ENCODE measurements around the gene SEMA6B.
A peak's percentile ranks its signal among the peaks of the same experiment; 100 is the strongest.
"Not testable (repeated sequence)": the region's sequence is repeated elsewhere in the genome, so short reads cannot be mapped to it uniquely, and the experiment has no call there.

SEMA6B gene

GRCh38 chr19:4543842-4544647 is 15.4 kb downstream of the SEMA6B start:
- no peak for DNase-seq

DNA sequence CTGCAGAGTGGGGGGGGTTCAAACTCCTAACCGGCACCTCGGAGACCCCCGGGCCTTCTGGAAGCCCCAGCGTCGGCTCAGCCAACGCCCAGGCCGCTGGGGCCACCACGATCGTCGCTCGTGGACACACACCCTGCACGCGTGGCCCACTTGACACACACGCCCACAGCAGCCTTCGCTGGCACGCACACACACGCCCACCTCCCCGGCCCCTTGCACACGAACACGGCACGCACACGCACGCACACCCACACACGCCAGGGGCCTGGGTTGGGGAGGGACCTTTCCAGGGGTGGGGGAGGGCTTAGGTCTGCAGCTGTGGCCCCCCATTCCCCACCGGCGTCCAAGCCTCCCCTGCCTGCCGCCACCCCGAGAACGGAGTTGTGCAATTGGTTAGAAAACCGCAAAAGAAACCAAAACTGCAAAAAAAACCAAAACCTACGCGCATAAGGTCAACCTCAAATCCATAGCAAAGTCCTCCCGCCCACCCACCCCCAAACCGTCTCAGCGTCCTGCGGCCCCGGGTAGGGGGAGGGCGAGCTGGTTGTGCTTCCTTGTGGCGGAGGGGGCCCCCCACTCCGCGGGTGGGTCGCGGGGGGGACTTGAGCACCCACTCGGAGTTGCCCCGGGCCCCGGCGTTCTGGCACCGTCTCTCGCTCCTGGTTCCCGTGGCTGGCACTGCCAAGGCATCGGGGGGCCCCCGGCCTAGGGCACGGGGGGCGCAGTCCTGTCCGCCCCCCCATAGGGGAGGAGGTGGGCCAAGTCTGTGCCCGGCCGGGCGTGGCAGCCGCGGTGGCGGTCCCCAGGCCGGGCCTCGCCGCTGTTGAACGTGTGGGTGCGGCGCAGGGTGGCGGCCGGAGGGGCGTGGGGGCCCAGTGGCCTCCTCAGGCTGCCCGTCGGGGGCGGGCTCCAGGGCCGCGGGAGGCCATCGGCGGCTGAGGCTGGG is 16.3 kb downstream of the SEMA6B start:
- no peak for DNase-seq

GRCh38 chr19:4541806-4542145 is 17.7 kb downstream of the SEMA6B start:
- not testable (repeated sequence) for DNase-seq

- DNase-seq, result peak; percentile 40
Measured at GRCh38 chr19:4541114-4541805, 18.2 kb downstream of the SEMA6B start.

DNA sequence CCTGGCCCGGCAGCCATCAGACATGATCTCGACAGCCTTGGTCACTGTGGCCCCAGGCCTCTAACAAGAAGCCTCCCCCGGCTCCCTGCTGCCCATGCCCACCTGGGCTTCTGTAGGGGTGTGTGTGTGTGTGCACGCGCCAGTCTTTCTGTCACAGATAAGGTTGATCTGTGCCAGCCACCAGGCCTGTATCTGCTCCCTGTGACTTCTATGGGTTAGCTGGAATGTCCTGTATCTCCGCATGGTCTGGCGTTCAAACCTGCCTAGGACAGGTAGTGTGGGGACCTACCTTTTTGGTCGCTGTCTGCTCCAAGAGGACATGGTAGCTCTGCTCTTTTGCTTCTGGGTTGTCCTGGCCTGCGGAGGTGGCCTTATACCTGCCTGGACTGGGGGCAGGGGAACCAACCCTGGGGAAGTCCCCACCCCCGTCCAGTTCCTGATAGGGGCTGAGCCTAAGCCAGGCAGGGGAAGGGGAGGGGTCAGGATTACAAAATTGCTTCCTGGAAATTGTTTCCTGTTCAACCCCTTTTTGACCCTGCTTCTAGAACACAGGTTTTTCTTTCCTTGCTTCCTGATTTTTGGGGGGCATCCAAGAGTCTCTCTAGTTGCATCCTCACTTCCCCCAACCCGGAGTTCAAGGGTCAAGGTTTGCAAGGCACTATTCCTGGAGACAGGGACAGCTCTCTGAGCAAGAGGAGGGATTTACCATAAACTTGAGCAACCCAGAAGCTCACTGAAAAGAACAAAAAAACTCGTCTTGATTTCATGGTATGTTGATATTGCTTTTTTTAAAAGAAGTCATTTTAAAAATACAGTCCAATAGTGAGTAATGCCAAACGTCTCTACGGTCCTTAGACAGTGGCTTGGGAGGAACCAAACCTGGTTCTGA is 19.5 kb downstream of the SEMA6B start, which contains the start of gene LRG1:
LRG1 (minus strand) TSS at position 344 of the 889 bp plus-strand sequence; CDS start at position 321, 23 bp downstream.
- peak; percentile 55 for DNase-seq

DNA sequence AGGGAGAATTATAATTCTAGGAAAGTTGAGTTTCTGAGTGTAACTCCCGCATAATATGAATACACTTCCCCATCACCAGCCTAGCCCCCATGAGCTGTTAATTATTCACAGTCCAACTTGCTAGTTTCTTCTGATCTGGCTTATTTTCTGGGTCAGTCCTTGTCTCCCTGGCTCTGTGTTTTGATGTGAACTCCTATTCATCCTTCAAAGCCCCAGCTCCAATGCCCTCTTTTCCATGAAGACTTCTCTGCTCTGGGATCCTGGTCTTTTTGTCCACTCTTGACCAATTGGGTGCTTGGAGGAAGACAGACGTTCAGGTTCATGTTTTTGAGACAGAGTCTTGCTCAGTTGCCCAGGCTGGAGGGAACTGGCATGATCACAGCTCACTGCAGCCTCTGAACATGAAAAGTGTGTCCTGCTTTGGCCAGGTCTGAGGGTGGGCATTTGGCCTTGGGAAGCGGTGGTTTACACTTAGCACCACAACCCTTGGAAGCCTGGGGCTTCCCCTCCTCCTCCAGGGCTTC is 20.3 kb downstream of the SEMA6B start:
- DNase-seq, result no peak

DNA sequence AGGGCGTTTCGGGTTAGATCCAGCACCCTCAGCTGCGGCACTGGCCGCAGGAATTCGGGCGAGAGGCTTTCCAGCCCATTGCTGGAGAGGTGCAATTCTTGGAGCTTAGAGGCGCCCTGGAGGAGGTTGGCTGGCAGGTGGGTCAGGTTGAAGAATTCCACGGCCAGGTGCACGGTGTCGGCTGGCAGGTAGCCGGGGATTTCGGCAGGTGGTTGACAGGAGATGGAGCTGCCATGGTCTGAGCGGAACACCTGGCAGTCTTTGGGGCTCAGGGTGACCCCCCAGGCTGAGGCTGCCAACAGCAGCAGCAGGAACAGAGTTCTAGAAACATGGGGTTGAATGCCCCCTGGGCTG is 20.9 kb downstream of the SEMA6B start:
- DNase-seq, result no peak

DNA sequence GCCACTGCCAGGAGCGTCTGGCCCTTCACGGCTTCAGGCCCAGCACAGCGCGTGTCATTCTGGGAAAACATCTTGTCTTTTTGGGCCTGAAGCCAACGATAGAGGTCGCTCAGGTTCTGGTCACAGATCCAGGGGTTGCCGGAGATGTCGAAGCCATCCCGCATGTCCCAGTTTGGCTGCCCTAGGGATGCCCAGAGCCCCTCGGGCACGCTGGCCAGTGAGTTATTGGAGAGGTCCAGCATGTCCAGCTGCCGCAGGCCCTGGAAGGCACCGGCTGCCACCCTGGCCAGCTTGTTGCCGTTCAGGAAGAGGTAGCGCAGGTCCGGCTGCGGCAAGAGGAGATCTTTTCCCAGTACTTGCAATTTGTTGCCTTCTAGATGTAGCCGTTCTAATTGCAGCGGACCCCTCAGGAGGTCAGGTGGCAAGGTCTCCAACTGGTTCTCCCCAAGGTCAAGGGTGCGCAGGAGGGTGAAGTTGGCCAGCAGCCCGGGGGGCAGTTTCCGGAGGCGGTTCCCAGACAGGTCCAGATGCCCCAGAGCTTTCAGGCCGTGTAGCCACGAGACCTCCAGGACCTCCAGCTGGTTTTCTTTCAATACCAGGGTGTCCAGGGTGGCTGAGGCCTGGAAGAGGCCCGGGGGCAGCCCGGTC is 21.4 kb downstream of the SEMA6B start:
- DNase-seq, result no peak

- no peak for DNase-seq
Measured at GRCh38 chr19:4536798-4537197, 22.7 kb downstream of the SEMA6B start.

- peak; percentile 63 for DNase-seq
Measured at GRCh38 chr19:4534836-4535658, 24.4 kb downstream of the SEMA6B start, which contains the start of gene PLIN5. Gene PLIN5, minus strand, starts transcription at chr19:4535224. Its CDS starts 1,150 bp downstream, at chr19:4534074.

- DNase-seq, result no peak
Measured at GRCh38 chr19:4533835-4534424, 25.6 kb downstream of the SEMA6B start.

- no peak for DNase-seq
Measured at GRCh38 chr19:4533334-4533733, 26.1 kb downstream of the SEMA6B start.

DNA sequence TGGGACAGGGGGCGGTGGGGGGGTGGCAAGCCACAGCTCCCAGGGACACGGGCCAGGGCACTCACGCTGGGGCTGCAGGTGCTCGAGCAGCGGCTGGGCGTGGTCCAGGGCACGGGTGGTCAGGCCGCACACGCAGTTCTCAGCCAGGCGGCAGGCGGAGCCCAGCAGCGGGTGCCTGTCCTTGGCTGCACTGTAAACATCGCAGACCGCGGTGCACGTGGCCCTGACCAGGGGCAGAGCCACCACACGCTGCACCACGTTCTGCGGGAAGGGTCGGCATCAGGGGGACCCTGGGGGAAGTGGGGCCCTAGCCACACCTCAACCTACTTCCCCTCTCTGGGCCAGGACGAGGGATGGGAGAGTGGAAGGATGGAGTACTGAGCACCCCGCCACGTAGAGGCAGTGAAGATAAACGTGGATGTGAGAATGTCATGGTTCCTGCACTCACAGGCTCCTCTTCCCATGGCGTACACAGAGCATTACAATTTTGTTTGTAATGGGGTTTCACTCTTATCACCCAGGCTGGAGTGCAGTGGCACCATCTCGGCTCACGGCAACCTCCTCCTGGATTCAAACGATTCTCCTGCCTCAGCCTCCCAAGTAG is 27.8 kb downstream of the SEMA6B start:
- DNase-seq, result no peak

DNA sequence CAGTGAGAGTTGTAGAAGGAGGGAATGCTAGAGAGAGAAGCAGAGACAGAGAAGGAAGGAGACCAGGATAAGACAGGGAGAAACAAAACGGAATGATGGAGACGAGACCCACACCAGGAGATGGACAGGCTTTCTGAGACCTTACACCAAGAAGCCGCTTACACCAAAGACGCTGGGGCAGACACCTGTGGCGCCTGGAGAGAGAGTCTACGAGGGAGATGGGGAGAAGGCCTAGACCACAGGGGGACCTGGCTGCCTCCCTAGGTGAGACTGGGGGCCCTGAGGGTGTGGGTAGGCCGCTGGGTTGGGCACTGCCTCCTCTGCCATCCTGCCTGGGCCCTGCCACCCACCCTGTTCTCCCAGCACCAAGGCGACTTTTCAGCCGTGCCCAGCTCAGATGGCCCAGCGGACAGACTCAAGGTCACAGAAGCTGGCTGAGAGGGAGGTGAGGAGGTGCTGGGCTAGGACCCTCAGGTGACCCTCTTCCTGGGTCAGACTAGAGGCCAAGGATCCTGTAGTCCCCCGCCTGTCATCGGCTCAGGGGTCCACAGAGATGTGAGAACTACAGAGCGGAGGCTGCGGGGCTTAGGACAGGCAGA is 29.5 kb downstream of the SEMA6B start:
- no peak for DNase-seq

DNA sequence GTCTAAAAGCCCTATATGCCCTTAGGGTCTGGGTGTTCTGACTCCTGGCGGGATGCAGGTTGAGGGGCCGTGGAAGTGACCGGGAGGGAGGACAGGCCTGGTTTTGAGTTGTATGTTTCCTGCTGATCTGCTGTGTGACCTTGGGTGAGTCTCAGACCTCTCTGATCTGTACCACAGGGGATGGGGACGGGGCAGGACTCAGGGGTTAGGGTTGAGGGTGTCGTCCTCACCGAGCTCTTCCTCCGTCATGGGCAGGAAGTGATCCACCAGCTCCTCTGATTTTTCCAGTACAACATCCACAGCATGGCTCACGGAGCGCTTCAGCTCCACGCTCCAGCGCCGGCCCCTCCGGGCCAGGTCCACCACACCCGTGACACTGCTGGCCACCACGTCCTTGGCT is 30.6 kb downstream of the SEMA6B start:
- DNase-seq, result no peak

DNA sequence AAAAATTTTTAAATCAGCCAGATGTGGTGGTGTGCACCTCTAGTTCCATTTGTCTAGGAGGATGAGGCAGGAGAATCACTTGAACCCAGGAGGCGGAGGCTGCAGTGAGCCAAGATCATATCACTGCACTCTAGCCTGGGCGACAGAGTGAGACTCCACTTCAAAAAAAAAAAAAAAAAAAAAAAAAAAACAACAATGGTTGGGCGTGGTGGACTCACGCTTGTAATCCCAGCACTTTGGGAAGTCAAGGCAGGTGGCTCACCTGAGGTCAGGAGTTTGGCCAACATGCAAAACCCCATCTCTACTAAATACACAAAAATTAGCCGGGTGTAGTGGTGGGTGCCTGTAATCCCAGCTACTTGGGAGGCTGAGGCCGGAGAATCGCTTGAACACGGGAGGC is 32.1 kb downstream of the SEMA6B start:
- not testable (repeated sequence) for DNase-seq

- no peak for DNase-seq
Measured at GRCh38 chr19:4525563-4526002, 33.9 kb downstream of the SEMA6B start.

- DNase-seq, result peak; percentile 56
Measured at GRCh38 chr19:4524808-4525562, 34.5 kb downstream of the SEMA6B start.

Data from CD4-positive, alpha-beta T cell treated with Interleukin-15 for 1 hour (primary cell).